ENCODE data around the gene FAM120A.
A peak's percentile ranks its signal among the peaks of the same experiment; 100 is the strongest.

FAM120A gene

GRCh38 chr9:93562157-93562556, 110.7 kb downstream of the FAM120A start:
- no peak for DNase-seq

DNA sequence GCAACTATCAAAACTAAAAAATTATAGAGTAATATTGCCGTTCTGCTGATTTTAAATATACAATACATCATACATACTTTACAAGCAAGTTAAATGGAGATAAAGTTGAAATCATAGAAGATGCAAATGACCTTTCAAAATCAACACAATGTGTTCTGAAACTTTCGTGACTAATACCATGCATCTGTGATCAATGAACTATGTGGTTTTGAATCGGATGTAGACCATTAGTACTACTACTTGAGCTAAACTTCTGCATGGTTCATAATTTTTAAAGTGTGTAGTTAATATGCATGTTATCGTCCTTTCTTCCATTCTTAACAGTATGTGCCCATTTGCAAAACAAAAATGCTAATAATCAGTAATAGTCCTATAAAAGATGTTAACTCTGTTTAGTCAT, 113.6 kb downstream of the FAM120A start:
- DNase-seq, result no peak

DNA sequence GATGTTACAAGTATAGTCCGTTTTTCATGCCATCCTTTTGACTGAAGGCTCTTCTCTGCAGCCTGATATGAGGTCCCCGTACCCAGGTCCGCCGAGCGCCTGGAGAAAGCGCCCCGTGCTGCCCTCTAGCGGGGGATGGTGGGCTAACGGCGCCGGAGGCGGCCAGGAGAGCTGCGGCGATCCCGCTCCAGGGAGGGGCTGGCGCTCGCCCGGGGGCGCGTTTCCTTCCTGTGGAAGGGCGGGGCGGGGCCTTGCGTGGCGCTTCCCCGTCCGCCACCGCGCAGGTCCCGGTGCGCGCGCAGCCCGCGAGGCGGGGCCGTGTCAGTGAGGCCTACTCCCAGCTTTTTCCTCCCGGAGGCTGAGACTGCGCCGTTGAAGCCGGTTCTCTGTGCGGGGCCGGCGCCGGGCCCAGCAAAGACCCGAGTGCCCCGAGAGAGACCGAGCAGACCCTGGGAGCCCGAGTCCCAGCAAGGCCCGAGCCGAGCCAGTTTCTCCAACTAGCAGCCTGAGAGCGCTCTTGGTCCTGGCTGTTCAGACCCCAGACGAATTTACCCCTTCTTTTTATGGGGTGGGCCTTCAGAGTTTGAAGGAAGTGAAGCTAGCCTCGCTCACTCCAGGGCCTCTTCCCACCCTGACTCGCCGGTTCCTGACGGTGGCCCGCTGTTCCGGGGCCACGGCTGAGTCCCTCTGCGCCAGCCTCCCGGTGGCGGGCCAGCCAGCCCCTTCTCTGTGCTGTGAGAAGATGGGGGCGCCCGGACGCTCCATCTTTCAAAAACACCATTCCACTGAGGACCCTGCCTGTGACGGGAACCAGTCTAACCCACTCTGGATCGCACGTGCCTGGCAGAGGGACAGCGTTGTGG, 115.2 kb downstream of the FAM120A start:
- peak; percentile 93 for DNase-seq

GRCh38 chr9:93567271-93567959, 115.9 kb downstream of the FAM120A start:
- DNase-seq, result no peak

GRCh38 chr9:93568169-93568568, 116.7 kb downstream of the FAM120A start:
- no peak for DNase-seq

DNA sequence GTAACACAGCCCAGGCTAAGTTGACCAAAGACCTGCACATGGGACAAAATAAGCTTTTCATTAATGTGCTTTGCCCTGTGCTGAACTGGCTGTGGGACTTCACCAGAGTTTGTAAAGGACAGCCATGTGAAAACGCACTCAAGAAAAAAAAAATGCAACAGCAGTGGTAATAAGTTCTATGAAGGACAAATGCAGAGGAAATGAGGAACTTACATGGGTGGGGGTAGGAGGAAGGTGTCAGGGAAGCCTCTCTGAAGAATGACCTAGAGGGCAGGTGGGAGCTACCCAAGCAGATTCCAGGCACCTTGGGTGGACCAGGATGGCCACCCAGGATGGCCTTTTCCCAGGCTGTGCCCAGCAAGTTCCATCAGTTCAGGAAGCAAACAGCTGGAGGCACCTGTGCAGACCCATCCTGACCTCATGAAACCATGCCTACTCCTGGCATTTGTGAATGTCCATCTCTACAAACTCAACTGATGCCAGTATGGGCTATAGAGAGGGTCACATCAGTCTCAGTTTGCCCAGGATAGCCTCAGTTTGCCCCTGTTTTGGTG, 118.2 kb downstream of the FAM120A start:
- DNase-seq, result no peak

GRCh38 chr9:93572221-93572620, 120.7 kb downstream of the FAM120A start:
- no peak for DNase-seq

DNA sequence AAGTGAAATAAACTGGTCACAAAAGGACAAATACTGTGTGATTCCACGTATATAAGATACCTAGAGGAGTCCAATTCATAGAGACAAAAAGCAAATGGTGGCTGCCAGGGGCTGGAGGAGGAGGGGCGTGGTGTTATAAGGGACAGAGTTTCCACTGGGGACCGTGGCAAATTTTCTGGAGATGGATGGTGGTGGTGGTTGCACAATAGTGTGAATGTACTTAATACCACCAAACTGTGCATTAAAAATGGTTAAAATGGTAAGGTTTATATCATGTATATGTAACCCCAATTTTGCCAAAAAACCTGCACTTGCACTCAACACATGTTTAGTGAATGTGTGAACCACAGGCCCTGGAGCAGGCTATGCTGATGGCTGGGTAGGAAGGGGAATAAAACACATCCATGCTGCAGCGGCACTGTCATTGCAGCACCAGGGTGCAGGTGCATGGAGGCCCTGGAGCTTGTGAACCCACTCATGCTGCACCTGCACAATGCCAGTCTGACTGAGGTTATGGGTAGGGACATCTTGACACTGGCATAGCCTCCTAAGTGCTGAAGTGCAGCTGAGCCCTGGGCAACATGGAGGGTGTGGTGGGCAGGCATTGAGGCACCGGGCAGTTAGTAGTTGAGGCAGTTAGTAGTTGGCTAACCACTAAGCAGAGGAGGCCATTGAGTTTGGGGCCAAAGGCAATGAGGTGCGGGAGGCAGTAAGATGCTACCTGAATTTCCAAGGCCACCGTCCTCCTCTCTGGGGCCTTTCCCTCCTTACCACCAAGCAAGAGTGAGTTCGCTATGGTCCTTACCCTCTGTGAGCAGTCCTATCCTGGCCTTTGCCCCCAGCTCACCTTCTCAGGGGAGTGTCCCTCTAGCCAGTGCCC, 121.4 kb downstream of the FAM120A start:
- DNase-seq, result no peak

- no peak for DNase-seq
Observed at GRCh38 chr9:93573516-93573828, 122.0 kb downstream of the FAM120A start.

- no peak for DNase-seq
Observed at GRCh38 chr9:93574091-93574899, 122.8 kb downstream of the FAM120A start.

DNA sequence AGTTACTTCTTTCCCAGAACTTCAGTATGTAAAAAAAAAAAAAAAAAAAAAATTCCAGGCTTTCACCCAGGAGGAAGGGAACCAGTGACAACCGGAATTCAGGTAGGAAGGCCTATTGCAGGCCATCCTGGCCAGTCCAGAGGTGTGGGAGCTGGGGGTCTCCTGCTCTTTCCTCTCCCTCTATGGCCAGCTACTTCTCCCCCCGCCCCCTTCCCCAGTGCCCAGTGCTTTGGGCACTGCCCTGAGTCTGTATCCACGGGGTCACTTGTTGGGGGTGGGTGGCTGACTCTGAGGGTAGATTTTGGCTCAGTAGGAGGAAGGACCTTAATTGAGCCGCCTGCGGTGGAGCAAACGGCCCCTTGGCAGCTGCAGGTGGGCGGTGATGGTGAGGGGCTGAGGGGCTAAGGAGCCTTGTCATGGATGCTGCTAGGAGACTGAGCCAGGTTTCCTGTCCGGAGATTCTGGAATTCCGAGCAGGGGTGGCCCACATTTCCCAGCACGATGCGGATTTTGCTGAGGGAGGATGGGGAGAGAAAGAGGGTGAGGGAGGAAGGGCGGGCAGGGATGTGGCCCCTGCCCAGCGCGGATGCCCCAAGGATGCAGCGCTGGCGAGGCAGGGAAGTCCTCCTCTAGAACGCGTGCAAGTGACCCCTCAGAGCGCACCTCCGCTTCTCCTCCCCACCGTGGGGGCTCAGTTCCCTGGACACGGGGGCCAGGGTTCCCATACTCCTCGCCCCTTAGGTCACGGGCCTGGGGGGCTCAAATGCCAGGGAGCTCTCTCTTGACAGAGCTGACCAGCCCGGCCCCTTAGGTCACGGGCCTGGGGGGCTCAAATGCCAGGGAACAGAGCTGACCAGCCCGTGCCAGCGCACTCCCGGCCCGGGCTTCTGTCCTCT, 123.7 kb downstream of the FAM120A start:
- DNase-seq, result no peak

DNA sequence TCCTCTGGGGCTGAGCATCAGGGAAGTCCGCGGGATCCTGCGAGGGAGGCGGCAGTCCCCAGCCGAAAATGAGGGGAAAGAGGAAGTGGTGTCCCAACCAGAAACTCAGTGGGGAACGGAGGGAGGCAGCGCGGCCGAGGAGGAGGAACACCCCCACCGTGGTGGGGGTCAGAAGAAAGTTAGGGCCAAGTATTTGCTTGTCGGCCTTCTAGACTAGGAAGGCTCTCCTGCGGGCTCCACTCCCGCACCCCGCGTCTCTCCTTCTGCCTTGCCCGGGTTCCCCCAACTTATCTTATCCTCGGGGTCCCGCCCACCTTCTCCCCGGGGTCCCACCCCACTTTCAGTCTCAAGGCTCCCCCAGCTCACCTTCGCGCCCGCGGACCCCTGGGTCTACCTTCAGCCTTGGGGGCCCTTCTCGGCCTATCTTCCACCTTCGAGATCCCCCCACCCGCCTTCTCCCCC, 124.3 kb downstream of the FAM120A start:
- DNase-seq, result no peak

- no peak for DNase-seq
Observed at GRCh38 chr9:93576258-93577077, 125.0 kb downstream of the FAM120A start, which contains the start of gene PHF2. PHF2 (plus strand) TSS chr9:93576584; CDS start chr9:93576774, 190 bp downstream.

DNA sequence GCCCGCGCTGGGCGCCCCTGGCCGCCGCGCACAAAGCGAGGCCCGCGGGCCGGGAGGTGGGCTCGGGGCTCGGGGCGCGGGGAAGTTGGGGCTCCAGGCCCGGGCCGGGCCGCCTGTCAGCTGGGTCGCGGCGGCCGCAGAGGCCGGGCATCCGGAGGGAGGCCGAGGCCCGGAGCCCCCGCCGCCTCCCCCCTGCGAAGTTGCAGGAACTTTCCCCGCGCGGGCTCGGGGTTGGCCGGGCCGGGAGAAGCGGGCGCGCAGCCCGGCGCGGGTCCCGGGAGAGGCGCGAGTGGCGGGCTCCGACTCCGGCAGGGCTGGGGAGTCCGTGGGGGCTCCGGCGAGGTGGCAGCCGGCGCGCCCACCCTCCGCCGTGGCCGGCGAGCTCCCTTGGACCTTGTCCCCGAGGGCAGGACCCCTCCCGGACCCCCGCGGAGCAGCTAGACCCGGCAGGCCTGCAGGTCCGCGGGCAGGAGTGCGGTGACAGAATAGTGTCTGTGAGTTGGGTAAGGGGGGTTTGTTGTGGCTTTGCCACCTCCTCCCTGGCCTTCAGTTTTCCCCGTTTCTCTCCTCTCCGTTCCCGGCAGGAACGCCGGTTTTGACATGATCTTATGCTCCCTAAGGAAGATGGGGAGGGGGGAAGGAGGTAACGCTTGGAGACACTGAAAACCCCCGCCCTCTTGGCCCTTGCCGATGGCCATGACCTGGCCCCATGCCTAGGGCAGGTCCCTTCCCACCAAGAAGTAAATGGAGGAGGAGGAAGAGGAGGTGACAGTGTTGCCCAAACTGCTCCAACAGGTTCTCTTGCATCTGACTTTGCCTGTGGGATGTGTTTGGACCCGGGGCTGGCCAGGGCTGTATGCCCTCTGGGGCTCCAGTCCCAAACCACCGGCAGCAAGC, 125.8 kb downstream of the FAM120A start:
- no peak for DNase-seq

- no peak for DNase-seq
Observed at GRCh38 chr9:93577975-93578682, 126.6 kb downstream of the FAM120A start.

DNA sequence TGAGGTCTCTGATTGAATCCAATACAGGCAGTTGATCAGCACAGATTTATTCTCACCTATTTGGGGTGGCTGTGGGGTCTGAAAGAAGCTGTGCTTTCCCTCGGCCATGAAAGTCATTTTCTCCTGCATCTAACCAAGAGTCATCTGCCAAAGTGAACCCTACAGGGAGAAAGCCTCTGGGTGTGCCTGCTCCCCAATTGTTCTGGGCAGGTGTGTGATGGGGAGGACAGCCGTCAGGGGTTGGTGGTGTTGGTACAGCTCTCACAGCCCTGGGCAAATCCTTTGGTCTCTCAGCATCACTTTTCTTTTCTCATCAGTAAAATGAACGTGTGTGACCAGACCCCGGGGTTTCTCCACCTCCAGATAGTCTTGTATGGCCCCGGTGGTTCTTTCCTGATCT, 127.4 kb downstream of the FAM120A start:
- DNase-seq, result no peak

DNA sequence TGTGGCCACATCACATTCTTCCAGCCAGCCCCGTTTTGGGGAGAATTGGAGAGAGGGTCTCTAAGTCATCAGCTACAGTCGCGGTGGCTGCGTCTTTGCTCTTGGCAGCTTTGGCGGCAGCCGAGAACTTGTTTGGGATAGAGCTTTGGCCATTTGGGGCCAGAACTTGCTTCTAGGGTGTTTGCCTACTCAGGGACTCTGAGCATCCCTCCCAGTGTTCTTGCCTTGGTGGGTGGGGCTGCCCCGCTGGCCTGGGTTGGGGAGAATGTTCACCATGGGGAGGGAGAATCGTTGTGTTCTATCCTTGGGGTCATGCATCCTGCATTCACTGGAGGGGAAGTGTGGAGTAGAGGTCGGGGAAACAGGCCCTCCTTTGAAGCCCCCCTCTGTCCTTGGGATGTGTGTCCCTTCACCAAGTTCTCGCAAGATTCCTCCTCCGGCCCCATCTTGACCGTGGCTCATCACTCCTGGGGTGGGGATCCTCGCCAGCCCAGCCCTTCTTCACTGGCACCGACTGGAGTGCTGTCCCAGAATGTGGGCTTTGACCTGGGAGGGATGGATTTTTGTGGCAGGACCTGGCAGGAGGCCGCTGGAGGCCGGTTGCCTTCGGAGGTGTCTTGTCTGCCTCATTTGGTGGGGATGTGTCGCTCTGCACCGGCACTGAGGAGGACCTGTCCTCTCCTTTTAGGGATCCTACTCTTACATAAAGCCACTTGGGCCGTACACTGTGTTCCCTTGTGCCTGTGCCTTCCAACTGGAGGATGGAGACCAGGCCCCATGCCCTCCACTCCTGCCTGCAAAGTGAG, 128.4 kb downstream of the FAM120A start:
- DNase-seq, result no peak
